KOPT-K1 (cell line): ENCODE measurements around the gene JUP.

Experiments used
- H3K27ac ChIP-seq: fragments of 200-600 bp; sonication (generic); 2 replicates; pipeline ENCODE4 v1.5.1; 2016; ENCODE audit warnings: antibody characterized with exemption, mild to moderate bottlenecking, low read depth, low read length; ENCODE audit not compliant: poor library complexity, severe bottlenecking
- H3K36me3 ChIP-seq: fragments of 200-600 bp; sonication (generic); 2 replicates; pipeline ENCODE4 v1.5.1; 2017; ENCODE audit warnings: antibody characterized with exemption, mild to moderate bottlenecking, low read length, moderate library complexity; ENCODE audit not compliant: insufficient read depth
- H3K9me3 ChIP-seq: fragments of 200-600 bp; sonication (generic); 2 replicates; pipeline ENCODE4 v1.5.1; 2017; ENCODE audit warnings: antibody characterized with exemption, low read length, mild to moderate bottlenecking; ENCODE audit not compliant: insufficient read depth, poor library complexity, severe bottlenecking

Gene JUP

DNA sequence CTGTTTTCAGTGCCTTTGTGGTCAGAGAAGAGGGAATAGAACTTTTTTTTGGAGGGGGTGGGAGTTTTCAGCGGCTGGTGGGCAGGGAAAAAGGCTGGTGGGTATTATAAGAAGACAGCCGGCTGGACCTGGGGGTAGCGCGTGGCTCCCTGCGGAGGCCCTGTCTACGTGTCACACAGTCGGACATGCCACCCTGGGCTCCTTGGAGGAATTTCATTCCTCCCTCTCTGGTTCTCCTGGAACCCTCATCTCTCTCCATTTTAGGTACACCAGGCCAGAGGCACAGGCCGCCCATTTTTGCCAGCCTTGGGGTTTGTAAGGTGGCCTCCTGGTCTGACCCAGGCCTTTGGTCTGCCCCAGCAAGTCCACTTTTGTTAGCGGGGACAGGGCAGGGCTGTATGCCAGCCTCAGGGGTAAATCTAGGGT, 27.2 kb upstream of the JUP start:
- no peak overlapping the region for H3K27ac ChIP-seq
- H3K9me3 ChIP-seq = no peaks in the 10 kb centered on the region
- no peaks in the 10 kb centered on the region for H3K36me3 ChIP-seq

DNA sequence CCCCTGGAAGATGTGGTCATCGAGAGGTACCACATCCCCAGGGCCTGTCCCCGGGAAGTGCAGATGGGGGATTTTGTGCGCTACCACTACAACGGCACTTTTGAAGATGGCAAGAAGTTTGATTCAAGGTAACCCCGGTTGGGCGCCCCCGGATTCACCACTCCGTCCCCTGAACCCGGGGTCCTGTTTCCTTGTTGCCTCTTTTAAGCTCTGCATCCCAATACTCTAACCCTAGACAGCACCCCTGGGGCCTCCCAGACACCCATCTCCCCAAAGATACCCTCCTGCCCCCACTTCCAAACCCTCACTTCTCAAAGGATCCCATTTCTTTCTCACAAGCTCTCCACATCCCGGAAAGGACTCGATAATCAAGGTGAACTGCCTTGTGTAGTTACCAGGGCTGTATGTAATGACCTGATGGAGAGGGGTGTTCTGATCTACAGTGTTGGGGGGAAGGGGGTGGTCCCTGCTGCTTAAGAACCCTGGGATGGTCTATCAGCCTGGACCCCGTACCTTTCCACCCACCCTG, 26.7 kb upstream of the JUP start:
- H3K36me3 ChIP-seq = no peaks in the 10 kb centered on the region
- H3K27ac ChIP-seq = no peak overlapping the region
- H3K9me3 ChIP-seq = no peaks in the 10 kb centered on the region

DNA sequence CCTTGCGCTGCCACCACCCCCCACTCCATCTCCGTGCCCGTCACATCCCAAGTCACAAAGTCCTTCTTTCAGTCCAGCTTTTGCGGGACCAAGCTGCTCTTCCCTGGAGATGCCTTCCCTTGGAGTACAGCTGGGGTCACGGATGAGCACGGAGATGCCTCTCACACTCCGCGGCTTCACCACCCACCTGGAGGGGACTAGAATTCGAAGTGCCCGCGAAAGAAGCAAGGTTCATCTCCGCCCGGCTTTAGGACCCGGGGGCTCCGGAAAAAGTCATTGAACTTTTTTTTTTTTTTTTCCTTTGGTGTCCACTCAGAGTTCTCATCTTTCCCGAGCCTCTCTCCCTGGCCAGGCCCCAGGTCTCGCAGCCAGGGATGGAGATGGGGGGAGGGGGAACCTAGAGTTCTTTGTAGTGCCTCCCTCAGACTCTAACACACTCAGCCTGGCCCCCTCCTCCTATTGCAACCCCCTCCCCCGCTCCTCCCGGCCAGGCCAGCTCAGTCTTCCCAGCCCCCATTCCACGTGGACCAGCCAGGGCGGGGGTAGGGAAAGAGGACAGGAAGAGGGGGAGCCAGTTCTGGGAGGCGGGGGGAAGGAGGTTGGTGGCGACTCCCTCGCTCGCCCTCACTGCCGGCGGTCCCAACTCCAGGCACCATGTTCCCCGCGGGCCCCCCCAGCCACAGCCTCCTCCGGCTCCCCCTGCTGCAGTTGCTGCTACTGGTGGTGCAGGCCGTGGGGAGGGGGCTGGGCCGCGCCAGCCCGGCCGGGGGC, 26.1 kb upstream of the JUP start, which contains the start of gene FKBP10:
FKBP10 (plus strand) TSS at position 624 of the 771 bp plus-strand sequence; CDS start at position 655, 31 bp downstream.
- Histone ChIP-seq H3K27ac (peak within 1 kb of the TSS; percentile 45), H3K9me3 (no peaks in the 10 kb centered on the region), H3K36me3 (no peaks in the 10 kb centered on the region)

DNA sequence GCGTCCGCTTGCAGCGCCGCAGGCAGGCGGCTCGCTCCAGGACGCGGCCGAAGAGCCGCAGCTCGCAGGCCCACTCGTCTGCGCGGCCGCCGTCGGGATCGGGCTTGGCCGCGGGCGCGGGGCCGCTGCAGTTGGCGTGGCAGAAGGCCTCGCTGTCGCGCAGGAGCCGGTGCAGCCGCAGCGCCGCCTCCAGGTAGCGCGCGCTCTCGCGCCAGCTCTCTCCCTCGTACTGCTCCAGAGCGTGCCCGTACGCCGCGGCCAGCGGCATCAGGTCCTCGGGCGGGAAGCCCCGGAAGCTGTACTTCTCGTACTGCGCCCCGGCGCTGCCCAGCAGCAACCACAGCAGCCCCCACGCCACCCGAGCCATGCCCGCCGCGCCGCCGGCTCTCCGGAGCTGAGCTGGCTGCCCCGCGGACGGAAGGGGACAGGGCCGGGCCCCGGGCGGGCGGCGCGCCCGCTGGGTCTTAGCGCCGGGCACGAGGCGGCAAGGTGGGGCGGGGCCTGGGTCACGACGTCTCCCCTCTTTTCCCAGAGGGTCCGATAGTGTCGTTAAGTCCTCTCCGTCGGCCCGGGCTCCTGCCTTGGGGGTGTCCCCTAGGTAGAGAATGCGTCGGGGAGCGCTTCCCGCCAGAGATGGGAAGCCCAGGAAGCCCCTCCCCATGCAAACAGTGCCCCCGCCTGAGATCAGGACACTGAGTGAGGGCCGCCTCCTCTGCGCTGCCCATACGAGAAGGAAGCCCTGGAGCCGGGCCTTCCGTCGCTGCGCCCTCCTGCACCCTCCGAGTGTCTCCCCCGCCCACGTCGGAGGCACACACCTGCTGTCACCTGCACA, 25.3 kb upstream of the JUP start, which contains the start of gene P3H4:
P3H4 (minus strand) TSS at position 401 of the 832 bp plus-strand sequence; CDS start at position 367, 34 bp downstream.
- Histone ChIP-seq H3K9me3 (no peaks in the 10 kb centered on the region), H3K27ac (peak within 1 kb of the TSS; percentile 45), H3K36me3 (no peaks in the 10 kb centered on the region)

DNA sequence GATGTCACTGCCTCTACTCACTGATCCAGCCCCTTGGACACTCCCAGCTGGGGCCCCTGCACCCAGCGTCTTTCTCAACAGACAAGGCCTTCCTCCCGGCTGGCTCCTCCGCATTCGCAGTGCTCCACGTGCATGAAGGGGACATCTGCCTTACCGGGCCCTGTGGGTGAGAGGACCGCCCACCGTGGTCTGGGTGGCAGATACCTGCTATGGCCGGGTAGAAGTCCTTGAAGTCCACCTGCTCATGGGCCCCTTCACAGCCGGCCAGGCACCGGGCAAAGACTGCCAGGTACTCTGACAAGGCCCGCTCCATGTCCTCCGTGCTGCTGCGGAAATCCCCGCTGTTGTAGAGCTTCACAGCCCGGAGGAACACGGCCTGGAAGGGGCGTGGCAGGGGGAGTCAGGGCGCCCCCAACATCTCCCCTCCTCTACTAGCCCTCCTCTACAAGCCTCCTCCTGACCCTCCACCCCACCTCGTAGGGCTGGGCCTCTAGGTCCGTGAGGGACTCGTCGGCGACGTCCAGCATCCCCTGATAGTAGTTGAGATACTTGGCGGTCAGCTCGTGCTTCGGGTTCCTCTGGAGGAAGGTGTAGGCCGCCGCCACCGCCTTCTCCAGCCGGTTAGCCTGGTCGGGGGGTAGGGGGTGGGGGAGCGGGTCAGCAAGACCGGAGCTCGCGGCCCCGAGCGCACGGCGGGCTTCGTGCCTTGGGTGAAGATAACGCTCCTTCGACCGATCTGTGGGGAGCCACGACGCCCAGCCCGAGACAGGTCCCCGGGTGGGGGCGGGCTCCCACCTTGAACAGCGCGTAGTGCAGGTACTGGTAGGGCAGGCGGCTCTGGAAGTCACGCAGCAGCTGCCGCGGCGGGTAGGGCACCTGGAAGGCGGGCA, 24.4 kb upstream of the JUP start:
- Histone ChIP-seq H3K27ac (peak overlapping the region; percentile 45), H3K36me3 (no peaks in the 10 kb centered on the region), H3K9me3 (no peaks in the 10 kb centered on the region)

DNA sequence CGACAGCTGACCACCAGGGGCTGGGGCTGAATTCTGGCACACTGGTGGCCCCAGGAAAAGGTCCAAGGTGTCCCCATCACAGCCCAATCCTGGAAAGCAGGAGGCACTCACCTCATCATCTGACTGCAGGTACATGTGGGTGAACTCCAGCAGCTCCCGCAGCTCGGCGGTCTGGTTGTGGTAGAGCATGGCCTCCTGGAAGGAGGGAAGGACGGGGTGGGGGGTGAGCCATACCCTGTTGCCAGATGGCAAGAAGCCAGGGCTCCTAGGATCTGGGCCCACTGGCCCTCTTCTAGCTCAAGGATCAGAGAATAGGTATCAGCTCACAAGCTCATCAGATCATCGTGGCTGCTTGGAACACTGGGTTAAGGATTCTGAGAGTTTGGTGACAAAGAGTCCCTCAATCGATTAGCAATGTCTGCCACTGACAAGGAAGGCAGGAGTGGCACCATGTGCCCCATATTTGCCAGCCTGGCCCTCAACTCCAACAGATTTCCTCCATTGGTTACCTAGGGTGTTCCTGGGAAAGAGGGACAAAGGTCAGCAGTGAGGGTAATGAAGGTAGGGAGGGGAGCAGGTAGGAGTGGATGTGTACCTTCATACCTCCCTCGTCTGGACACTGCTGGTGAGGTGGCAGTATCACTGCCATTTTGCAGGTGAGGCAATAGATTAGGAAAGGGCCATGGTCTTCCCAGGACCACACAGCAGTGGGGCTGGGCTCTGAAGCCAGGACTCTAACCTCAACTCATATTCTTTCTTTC, 20.4 kb upstream of the JUP start:
- Histone ChIP-seq H3K9me3 (no peaks in the 10 kb centered on the region), H3K27ac (no peak overlapping the region), H3K36me3 (no peaks in the 10 kb centered on the region)

DNA sequence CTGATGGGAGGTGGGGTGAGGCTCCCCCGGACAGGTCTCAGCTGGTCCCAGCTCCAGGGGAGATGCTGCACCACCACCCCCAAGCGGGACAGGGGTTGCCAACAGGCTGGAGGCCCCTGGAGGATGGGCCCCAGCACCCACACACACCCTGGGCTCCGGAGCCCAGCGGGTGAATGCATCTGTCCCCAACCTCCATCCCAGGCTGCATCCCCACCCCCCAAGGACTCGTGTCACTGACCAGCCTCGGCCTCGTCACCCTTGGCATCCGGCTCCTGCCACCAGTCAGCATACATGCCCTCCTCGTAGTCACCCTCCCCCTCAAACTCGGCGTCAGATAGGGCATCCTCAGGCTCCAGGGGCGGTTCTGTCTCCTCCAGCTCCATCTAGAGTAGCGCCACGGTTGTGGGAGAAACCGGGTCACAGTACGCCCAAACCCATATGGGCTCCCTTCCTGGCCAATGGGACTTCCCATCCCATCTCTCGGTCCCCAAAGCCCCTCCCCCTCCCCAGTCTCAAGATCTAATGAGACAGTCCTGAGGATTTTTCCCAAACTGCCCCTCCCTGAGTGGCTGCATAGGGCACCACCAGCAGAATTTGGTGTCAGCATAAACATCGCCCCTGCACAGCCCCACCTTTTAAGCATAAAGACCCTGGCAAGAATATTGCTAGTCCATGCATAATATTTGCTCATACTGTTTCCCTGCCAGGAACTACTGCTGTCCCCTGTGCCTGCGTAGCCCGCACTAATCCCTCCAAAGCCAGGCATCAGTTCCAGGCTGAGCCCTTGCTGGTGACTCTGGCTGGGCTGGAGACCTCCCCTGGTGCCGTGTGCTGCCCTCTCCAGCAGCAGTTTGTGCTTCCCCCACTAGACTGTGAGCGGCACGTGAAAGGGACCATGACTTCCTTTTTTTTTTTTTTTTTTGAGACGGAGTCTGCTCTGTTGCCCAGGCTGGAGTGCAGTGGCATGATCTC, 16.8 kb upstream of the JUP start:
- no peak overlapping the region for H3K27ac ChIP-seq
- H3K9me3 ChIP-seq = no peaks in the 10 kb centered on the region
- H3K36me3 ChIP-seq = no peaks in the 10 kb centered on the region

DNA sequence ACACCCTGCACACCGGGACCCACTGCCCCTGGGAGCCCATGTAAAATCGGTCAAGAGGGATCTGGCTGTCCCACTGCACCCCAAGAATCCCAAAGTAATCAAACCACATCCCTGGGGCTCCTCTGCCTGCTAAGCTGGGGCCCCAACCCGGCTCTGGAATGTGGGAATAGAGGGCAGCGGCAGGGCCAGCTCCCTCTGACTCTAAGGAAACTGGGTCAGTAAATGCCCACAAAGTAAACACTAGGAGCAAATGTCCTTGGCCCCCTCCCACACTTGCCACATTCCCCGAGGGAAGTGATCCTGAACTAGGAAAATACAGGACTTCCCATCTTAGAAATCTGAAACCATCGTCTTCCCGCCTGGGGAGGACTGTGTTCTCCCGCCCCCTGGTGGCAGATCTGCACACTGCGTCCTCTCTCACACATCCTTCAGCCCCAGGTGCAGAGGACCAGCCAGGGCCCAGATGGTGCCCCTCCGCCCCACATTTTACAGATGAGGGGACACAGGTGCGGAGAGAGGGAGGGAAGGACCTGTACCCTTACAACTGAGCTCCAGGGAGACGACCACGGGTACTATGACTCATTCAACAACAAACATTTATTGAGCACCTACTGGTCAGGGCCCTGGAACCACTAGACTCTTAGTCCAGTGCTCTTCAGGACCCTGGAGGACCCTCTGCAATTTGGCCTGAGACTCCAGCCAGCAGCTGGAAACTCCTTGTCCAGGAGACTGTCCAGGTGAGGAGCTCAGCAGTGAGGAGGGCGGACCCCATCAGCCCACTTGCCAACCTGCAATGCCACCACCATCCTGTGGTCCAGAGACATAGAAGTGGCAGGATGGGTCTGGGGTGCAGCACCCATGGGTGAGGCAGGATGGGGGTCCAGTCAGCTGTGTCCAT, 15.1 kb upstream of the JUP start:
- Histone ChIP-seq H3K9me3 (no peaks in the 10 kb centered on the region), H3K36me3 (no peaks in the 10 kb centered on the region), H3K27ac (no peak overlapping the region)

DNA sequence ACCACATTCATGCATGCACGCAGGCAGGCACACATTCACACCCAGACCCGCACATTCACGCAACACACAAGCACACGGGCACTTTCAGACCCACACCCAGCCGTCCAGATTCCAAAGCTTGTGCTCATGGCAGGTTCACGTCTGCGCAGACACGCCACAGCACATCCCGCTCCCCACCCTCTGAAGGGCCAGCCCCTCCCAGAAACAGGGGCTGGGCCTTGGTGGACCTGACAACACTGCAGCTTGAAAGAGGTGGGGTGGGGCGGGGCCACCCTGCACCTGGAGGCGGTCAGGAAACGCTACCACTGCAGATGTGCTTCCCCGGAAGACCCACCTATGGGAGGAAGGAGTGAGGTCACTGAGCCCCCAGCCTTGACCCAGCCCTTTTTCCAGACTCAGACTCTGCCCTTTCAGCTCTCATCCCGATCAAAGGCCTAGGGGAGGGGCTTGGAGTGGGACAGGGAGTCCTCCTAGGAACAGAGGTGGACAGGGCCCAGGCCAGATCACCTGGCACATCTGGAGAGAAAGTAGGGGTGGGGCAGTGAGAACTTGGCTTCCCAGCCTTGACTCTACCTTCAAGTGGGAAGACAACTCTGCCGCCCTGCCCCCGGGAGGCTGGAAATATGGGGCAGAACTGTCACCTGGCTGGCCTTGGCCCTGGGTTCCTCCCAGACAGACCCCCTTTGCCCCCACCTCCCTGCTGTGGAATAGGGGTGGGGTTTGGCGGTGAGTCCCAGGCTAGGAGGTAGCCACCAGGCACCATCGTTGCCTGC, 14.3 kb upstream of the JUP start:
- H3K36me3 ChIP-seq = no peaks in the 10 kb centered on the region
- no peaks in the 10 kb centered on the region for H3K9me3 ChIP-seq
- no peak overlapping the region for H3K27ac ChIP-seq

DNA sequence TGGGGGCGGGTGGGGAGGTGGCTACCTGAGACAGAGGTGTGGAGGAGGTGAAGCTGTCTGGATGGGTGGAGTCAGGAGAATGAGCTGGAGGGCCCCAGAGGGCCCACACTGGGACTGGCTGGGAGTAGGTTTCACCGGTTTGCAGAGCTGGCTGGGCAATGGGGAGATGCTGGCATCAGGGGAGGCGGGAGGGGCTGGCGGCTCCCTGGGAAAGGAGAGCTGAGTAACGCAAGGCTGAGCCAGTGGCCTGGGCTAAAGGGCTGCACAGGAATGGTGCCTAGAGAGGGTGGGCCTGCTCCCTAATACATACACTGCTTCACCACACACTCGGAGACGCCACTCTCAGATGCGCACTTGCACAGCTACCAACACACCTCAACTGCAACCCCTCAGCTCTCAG, 12.9 kb upstream of the JUP start:
- Histone ChIP-seq H3K9me3 (no peaks in the 10 kb centered on the region), H3K36me3 (no peaks in the 10 kb centered on the region), H3K27ac (no peak overlapping the region)

DNA sequence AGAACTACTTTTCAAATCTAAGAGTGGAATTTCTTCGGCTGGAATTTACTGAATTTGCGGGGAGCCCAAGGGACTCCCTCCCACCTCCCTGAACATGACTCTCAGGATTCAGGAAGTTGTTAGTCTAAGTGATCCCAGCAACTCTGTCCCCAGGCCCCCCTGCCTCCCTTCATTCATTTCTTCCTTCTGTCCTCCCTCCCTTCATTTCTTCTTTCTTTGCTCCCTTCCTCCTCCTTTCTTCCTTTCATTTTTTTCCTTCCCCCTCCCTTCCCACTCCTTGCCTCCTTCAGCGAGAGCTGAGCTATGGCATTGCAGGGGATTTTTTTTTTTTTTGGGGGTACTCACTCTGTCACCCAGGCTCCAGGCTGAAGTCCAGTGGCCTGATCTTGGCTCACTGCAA, 10.9 kb upstream of the JUP start:
- no peak overlapping the region for H3K27ac ChIP-seq

More for the DNA sequence above, 10.9 kb upstream of the JUP start:
- Histone ChIP-seq H3K9me3 (no peaks in the 10 kb centered on the region), H3K36me3 (no peaks in the 10 kb centered on the region)
